Ascending aorta (tissue), 2 donors: Measurements from ENCODE around the gene RETREG3. TPM values are rescaled to one million over a fixed set of nuclear protein-coding genes. Genes with fewer than 3 reads are reported as not detected.

Experiments used
- DNase-seq, 2 donors: peaks; one replicate each; pipeline ENCODE4 v3.0.0-alpha.2; 2019; ENCODE audit warnings: low spot score in 2 of 2
- H3K27ac ChIP-seq, 2 donors: fragments of 200-600 bp; sonication (generic); one replicate each; pipeline ENCODE4 v1.5.1; 2016 to 2017; ENCODE audit warnings: mild to moderate bottlenecking in 1 of 2
- H3K27me3 ChIP-seq: fragments of 200-600 bp; sonication (generic); one replicate; pipeline ENCODE4 v1.5.1; 2017
- H3K36me3 ChIP-seq, 2 donors: fragments of 200-600 bp; sonication (generic); one replicate each; pipeline ENCODE4 v1.5.1; 2016
- H3K4me1 ChIP-seq, 2 donors: fragments of 200-600 bp; sonication (generic); one replicate each; pipeline ENCODE4 v1.5.1; 2016 to 2017; ENCODE audit warnings: mild to moderate bottlenecking in 1 of 2
- H3K4me3 ChIP-seq, 2 donors: fragments of 200-600 bp; sonication (generic); one replicate each; pipeline ENCODE4 v1.5.1; 2016 to 2017; ENCODE audit warnings: mild to moderate bottlenecking in 1 of 2
- H3K9me3 ChIP-seq, 2 donors: fragments of 200-600 bp; sonication (generic); one replicate each; pipeline ENCODE4 v1.5.1; 2016
- intact Hi-C: fragments of 100-400 bp; cut with DNase I; formaldehyde crosslinking; loops from one replicate; pipeline ENCODE4 v1.15.1; 2023
- total RNA-seq: library from RNA; depleted of rRNA; stranded (reverse); fragments of >200 nt; gene quantifications from one replicate; pipeline ENCODE4 v1.1.0, GENCODE V29; 2016
- TF ChIP-seq, protein P1 (sequence below), 3 experiments: fragments of 200-600 bp in 2 of 3; fragments of 450-650 bp in 1 of 3; sonication (generic) in 2 of 3; IDR thresholded peaks; one replicate each; pipeline ENCODE4 v1.5.1; 2016 to 2019; ENCODE audit warnings: antibody characterized with exemption in 3 of 3, mild to moderate bottlenecking in 1 of 3, moderate library complexity in 1 of 3

RETREG3 gene
- total RNA-seq, 1 donor from 2014 or later = 51.3 TPM

DNA sequence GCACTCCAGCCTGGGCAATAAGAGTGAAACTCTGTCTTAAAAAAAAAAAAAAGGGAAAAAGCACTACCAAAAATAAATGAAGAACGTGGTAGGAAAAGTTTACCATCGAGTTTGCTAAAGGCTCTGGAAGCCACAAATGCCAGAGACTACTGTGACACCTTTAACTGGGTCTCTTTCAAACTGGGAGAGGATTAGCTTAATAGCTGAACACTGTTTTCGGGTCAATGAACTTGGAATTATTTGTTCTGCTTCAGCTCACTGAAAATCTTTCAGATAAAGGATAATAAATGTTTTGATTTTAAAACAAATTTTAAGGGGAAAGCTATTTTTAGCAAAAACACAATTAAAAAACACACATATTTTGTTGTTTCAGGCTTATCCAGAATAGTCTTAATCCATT, 1.4 kb downstream of the RETREG3 start:
- Histone ChIP-seq H3K27me3 (no peaks in the 10 kb centered on the region), H3K27ac (no peak overlapping the region), H3K4me1 (peaks cover 6 to 29% of the 10 kb centered on the region in 2 donors), H3K9me3 (no peaks in the 10 kb centered on the region), H3K4me3 (peak overlapping the region; percentile 76 to 79), H3K36me3 (peaks cover 0 to 3% of the 10 kb centered on the region in 2 donors)
- intact Hi-C loops = no loop called here
- DNase-seq = no peak
- TF ChIP-seq, protein P1, sequence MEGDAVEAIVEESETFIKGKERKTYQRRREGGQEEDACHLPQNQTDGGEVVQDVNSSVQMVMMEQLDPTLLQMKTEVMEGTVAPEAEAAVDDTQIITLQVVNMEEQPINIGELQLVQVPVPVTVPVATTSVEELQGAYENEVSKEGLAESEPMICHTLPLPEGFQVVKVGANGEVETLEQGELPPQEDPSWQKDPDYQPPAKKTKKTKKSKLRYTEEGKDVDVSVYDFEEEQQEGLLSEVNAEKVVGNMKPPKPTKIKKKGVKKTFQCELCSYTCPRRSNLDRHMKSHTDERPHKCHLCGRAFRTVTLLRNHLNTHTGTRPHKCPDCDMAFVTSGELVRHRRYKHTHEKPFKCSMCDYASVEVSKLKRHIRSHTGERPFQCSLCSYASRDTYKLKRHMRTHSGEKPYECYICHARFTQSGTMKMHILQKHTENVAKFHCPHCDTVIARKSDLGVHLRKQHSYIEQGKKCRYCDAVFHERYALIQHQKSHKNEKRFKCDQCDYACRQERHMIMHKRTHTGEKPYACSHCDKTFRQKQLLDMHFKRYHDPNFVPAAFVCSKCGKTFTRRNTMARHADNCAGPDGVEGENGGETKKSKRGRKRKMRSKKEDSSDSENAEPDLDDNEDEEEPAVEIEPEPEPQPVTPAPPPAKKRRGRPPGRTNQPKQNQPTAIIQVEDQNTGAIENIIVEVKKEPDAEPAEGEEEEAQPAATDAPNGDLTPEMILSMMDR (IDR thresholded peaks at IDR 0.05) = no peak

GRCh38 chr17:42603318-42603717, 5.9 kb downstream of the RETREG3 start:
- TF ChIP-seq, protein P1 (IDR thresholded peaks at IDR 0.05) = no peak
- no peak overlapping the region for H3K27ac ChIP-seq
- no peaks in the 10 kb centered on the region for H3K27me3 ChIP-seq
- no peaks in the 10 kb centered on the region for H3K36me3 ChIP-seq
- intact Hi-C loops = no loop called here
- no peak overlapping the region for H3K4me3 ChIP-seq
- H3K9me3 ChIP-seq = no peaks in the 10 kb centered on the region
- peaks cover 6 to 33% of the 10 kb centered on the region in 2 donors for H3K4me1 ChIP-seq
- DNase-seq = no peak

GRCh38 chr17:42598905-42599304, 10.3 kb downstream of the RETREG3 start:
- TF ChIP-seq, protein P1 (IDR thresholded peaks at IDR 0.05) = no peak
- Histone ChIP-seq H3K4me3 (no peak overlapping the region), H3K27ac (no peak overlapping the region), H3K27me3 (no peaks in the 10 kb centered on the region), H3K4me1 (peaks cover 0 to 5% of the 10 kb centered on the region in 2 donors), H3K36me3 (peaks cover 7% of the 10 kb centered on the region in 2 donors), H3K9me3 (no peaks in the 10 kb centered on the region)
- no peak for DNase-seq
- intact Hi-C loops = no loop called here

GRCh38 chr17:42596386-42596785, 12.8 kb downstream of the RETREG3 start:
- Histone ChIP-seq H3K27ac (no peak overlapping the region), H3K36me3 (peaks cover 9 to 13% of the 10 kb centered on the region in 2 donors), H3K4me3 (no peak overlapping the region), H3K27me3 (no peaks in the 10 kb centered on the region), H3K9me3 (no peaks in the 10 kb centered on the region), H3K4me1 (peaks cover 0 to 5% of the 10 kb centered on the region in 2 donors)
- TF ChIP-seq, protein P1 (IDR thresholded peaks at IDR 0.05) = no peak
- intact Hi-C loops = no loop called here
- DNase-seq = no peak

DNA sequence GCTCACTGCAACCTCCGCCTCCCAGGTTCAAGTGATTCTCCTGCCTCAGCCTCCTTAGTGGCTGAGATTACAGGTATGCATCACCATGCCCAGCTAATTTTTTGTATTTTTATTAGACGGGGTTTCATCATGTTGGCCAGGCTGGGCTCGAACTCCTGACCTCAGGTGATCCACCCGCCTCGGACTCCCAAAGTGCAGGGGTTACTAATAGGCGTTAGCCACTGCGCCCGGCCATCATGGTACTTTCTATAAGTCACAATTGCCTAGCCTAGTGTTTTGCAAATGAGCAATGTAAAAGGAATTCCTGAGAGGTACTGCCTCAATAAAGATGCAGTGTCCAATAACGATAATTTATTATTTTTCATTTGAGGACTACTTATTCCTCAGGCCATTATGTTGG, 17.8 kb downstream of the RETREG3 start:
- TF ChIP-seq, protein P1 (IDR thresholded peaks at IDR 0.05) = no peak
- no peak for DNase-seq
- Histone ChIP-seq H3K9me3 (no peaks in the 10 kb centered on the region), H3K4me1 (no peaks in the 10 kb centered on the region), H3K4me3 (no peak overlapping the region), H3K27me3 (no peaks in the 10 kb centered on the region), H3K27ac (no peak overlapping the region), H3K36me3 (peaks cover 53 to 56% of the 10 kb centered on the region in 2 donors)
- intact Hi-C loops = no loop called here

GRCh38 chr17:42590886-42591285, 18.3 kb downstream of the RETREG3 start:
- Histone ChIP-seq H3K36me3 (peaks cover 53 to 61% of the 10 kb centered on the region in 2 donors), H3K4me1 (no peaks in the 10 kb centered on the region), H3K27ac (no peak overlapping the region), H3K27me3 (no peaks in the 10 kb centered on the region), H3K4me3 (no peak overlapping the region), H3K9me3 (no peaks in the 10 kb centered on the region)
- TF ChIP-seq, protein P1 (IDR thresholded peaks at IDR 0.05) = no peak
- DNase-seq = no peak
- intact Hi-C loops = no loop called here
